OCI-LY1 (cell line): ENCODE data around the gene PMEPA1.

Experiments
- H2AFZ ChIP-seq: fragments of 200-600 bp; sonication (generic), shearing (Covaris generic); 2 replicates; pipeline ENCODE4 v1.6.0; 2014; ENCODE audit warnings: antibody characterized with exemption, mild to moderate bottlenecking, low read length
- H3F3A ChIP-seq: fragments of 200-600 bp; sonication (generic), shearing (Covaris generic); 2 replicates; pipeline ENCODE4 v1.6.0; 2014; ENCODE audit warnings: mild to moderate bottlenecking, antibody characterized with exemption, low read length, moderate library complexity; ENCODE audit not compliant: insufficient read depth
- H3K27ac ChIP-seq: fragments of 200-600 bp; sonication (generic); 2 replicates; pipeline ENCODE4 v1.5.1; 2014; ENCODE audit warnings: low read length, mixed run types, mild to moderate bottlenecking, low read depth; ENCODE audit not compliant: poor library complexity, severe bottlenecking
- H3K27me3 ChIP-seq: fragments of 200-600 bp; sonication (generic); 2 replicates; pipeline ENCODE4 v1.6.0; 2014; ENCODE audit warnings: antibody characterized with exemption, mild to moderate bottlenecking, low read length, moderate library complexity; ENCODE audit not compliant: insufficient read depth
- H3K36me3 ChIP-seq: fragments of 200-600 bp; sonication (generic); 2 replicates; pipeline ENCODE4 v1.6.1; 2014; ENCODE audit warnings: mild to moderate bottlenecking, antibody characterized with exemption, low read length, moderate library complexity, mixed read lengths; ENCODE audit not compliant: insufficient read depth
- H3K4me1 ChIP-seq: fragments of 200-600 bp; sonication (generic); 2 replicates; pipeline ENCODE4 v1.5.1; 2014; ENCODE audit warnings: mild to moderate bottlenecking, low read length, moderate library complexity; ENCODE audit not compliant: insufficient read depth, severe bottlenecking
- H3K4me2 ChIP-seq: fragments of 200-600 bp; sonication (generic), shearing (Covaris generic); 2 replicates; pipeline ENCODE4 v1.6.1; 2014; ENCODE audit warnings: low read length
- H3K4me3 ChIP-seq: fragments of 200-600 bp; sonication (generic); 2 replicates; pipeline ENCODE4 v1.5.1; 2014; ENCODE audit warnings: low read length, low read depth, mild to moderate bottlenecking, mixed read lengths; ENCODE audit not compliant: poor library complexity, severe bottlenecking
- H3K79me2 ChIP-seq: fragments of 200-600 bp; shearing (Covaris generic); 2 replicates; pipeline ENCODE4 v1.6.1; 2016; ENCODE audit warnings: mixed run types, low read length, mixed read lengths; ENCODE audit not compliant: insufficient read depth
- H3K9ac ChIP-seq: fragments of 200-600 bp; sonication (generic), shearing (Covaris generic); 2 replicates; pipeline ENCODE4 v1.6.1; 2014; ENCODE audit warnings: mild to moderate bottlenecking, low read length, mixed read lengths
- H3K9me2 ChIP-seq: fragments of 200-600 bp; sonication (generic), shearing (Covaris generic); 2 replicates; pipeline ENCODE4 v1.6.1; 2014; ENCODE audit warnings: low read depth, mild to moderate bottlenecking, low read length, mixed read lengths
- H3K9me3 ChIP-seq: fragments of 200-600 bp; shearing (Covaris generic); 2 replicates; pipeline ENCODE4 v1.6.1; 2014; ENCODE audit warnings: low read length, mixed read lengths
- H4K20me1 ChIP-seq: fragments of 200-600 bp; sonication (generic), shearing (Covaris generic); 2 replicates; pipeline ENCODE4 v1.6.0; 2016; ENCODE audit warnings: mild to moderate bottlenecking, low read length; ENCODE audit not compliant: insufficient read depth
- EZH2 ChIP-seq: fragments of 200-600 bp; sonication (generic), shearing (Covaris generic); IDR thresholded peaks from 2 replicates; pipeline ENCODE4 v1.8.0; 2017; ENCODE audit warnings: borderline replicate concordance, mixed run types, mild to moderate bottlenecking, antibody characterized with exemption, low read length, moderate library complexity, mixed read lengths
- TF ChIP-seq, protein P1 (sequence below): fragments of 200-600 bp; sonication (generic), shearing (Covaris generic); IDR thresholded peaks from 2 replicates; pipeline ENCODE4 v1.5.1; 2017; ENCODE audit warnings: mild to moderate bottlenecking, antibody characterized with exemption, low read length, moderate library complexity, mixed read lengths

PMEPA1 gene

GRCh38 chr20:57603120-57603519, 106.7 kb downstream of the PMEPA1 start:
- no peaks in the 10 kb centered on the region for H3F3A ChIP-seq

DNA sequence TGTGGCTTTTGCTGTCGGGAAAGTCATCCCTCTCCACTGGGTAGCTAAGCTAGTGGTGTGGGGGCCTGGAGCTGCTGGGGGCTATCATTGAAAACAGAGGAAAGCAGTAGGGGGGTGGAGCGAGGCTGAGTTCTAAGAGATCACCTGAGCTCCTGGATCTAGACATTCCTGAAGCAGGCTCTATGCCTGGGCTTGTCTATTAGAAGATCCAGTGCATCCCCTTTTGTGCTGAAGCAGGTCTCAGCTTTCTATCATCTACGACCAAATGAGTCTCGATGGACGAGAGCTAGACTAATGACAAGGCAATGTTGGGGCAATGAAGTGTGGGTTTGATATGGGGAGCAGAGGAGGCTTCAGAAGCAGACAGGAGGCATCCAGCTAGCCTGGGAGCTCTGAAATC, 108.1 kb downstream of the PMEPA1 start:
- no peaks in the 10 kb centered on the region for H4K20me1 ChIP-seq
- TF ChIP-seq EZH2: no peak
- TF ChIP-seq, protein P1, sequence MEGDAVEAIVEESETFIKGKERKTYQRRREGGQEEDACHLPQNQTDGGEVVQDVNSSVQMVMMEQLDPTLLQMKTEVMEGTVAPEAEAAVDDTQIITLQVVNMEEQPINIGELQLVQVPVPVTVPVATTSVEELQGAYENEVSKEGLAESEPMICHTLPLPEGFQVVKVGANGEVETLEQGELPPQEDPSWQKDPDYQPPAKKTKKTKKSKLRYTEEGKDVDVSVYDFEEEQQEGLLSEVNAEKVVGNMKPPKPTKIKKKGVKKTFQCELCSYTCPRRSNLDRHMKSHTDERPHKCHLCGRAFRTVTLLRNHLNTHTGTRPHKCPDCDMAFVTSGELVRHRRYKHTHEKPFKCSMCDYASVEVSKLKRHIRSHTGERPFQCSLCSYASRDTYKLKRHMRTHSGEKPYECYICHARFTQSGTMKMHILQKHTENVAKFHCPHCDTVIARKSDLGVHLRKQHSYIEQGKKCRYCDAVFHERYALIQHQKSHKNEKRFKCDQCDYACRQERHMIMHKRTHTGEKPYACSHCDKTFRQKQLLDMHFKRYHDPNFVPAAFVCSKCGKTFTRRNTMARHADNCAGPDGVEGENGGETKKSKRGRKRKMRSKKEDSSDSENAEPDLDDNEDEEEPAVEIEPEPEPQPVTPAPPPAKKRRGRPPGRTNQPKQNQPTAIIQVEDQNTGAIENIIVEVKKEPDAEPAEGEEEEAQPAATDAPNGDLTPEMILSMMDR: no peak
- no peaks in the 10 kb centered on the region for H3K9me2 ChIP-seq
- H3K27me3 ChIP-seq: peaks cover 13% of the 10 kb centered on the region
- no peak overlapping the region for H3K4me2 ChIP-seq
- H3K9me3 ChIP-seq: no peaks in the 10 kb centered on the region
- H3K4me3 ChIP-seq: no peak overlapping the region
- no peak overlapping the region for H3K9ac ChIP-seq
- H2AFZ ChIP-seq: no peak overlapping the region
- H3K4me1 ChIP-seq: peaks cover 6% of the 10 kb centered on the region
- H3K79me2 ChIP-seq: no peaks in the 10 kb centered on the region
- no peaks in the 10 kb centered on the region for H3F3A ChIP-seq
- H3K27ac ChIP-seq: no peak overlapping the region
- H3K36me3 ChIP-seq: no peaks in the 10 kb centered on the region

More at GRCh38 chr20:57603120-57603519, 106.7 kb downstream of the PMEPA1 start:
- Histone ChIP-seq H3K9me3 (no peaks in the 10 kb centered on the region), H3K79me2 (no peaks in the 10 kb centered on the region), H3K9ac (no peak overlapping the region), H3K4me1 (no peaks in the 10 kb centered on the region), H3K4me2 (no peak overlapping the region), H3K9me2 (no peaks in the 10 kb centered on the region), H3K4me3 (no peak overlapping the region), H2AFZ (no peak overlapping the region), H3K27me3 (peaks cover 13% of the 10 kb centered on the region), H3K27ac (no peak overlapping the region), H4K20me1 (no peaks in the 10 kb centered on the region), H3K36me3 (no peaks in the 10 kb centered on the region)
- TF ChIP-seq, protein P1: no peak
- no peak for TF ChIP-seq EZH2

GRCh38 chr20:57601211-57601570, 108.6 kb downstream of the PMEPA1 start:
- Histone ChIP-seq H2AFZ (no peak overlapping the region), H3K27me3 (peaks cover 13% of the 10 kb centered on the region), H4K20me1 (no peaks in the 10 kb centered on the region), H3K9me2 (no peaks in the 10 kb centered on the region), H3F3A (no peaks in the 10 kb centered on the region), H3K4me3 (no peak overlapping the region), H3K9me3 (no peaks in the 10 kb centered on the region), H3K4me2 (no peak overlapping the region), H3K4me1 (peaks cover 7% of the 10 kb centered on the region), H3K36me3 (no peaks in the 10 kb centered on the region), H3K9ac (no peak overlapping the region), H3K27ac (no peak overlapping the region), H3K79me2 (no peaks in the 10 kb centered on the region)
- no peak for TF ChIP-seq EZH2
- TF ChIP-seq, protein P1: no peak
